Raji (cell line): Measurements from ENCODE around the gene SHLD1.
A peak's percentile ranks its signal among the peaks of the same experiment; 100 is the strongest.

Experiments used
- POLR2A ChIP-seq: IDR thresholded peaks from 2 replicates; pipeline ENCODE4 v1.6.1; 2011; ENCODE audit warnings: low read depth, low read length, control low read depth; ENCODE audit not compliant: insufficient read depth

Gene SHLD1

GRCh38 chr20:5793916-5794315 lies 43.7 kb downstream of the SHLD1 start:
- no peak for TF ChIP-seq POLR2A

- TF ChIP-seq POLR2A: no peak
Measured at GRCh38 chr20:5796331-5797040, 46.3 kb downstream of the SHLD1 start.

DNA sequence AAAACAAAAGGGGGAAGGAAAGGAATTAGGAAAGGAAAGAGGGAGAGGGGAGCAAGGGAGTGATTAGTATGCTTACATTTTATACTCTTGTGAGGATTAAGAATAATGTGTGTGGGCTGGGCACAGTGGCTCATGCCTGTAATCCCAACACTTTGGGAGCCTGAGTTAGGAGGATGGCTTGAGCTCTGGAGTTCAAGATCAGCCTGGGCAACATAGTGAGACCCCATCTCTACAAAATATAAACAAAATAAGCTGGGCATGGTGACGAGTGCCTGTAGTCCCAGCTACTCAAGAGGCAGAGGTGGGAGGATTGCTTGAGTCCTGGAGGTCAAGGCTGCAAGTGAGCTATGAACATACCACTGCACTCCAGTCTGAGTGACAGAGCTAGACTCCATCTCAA lies 47.0 kb downstream of the SHLD1 start:
- TF ChIP-seq POLR2A: no peak

- TF ChIP-seq POLR2A: peak; percentile 39; the same call in 1 of the 2 replicates
Measured at GRCh38 chr20:5797843-5798462, 47.8 kb downstream of the SHLD1 start.

DNA sequence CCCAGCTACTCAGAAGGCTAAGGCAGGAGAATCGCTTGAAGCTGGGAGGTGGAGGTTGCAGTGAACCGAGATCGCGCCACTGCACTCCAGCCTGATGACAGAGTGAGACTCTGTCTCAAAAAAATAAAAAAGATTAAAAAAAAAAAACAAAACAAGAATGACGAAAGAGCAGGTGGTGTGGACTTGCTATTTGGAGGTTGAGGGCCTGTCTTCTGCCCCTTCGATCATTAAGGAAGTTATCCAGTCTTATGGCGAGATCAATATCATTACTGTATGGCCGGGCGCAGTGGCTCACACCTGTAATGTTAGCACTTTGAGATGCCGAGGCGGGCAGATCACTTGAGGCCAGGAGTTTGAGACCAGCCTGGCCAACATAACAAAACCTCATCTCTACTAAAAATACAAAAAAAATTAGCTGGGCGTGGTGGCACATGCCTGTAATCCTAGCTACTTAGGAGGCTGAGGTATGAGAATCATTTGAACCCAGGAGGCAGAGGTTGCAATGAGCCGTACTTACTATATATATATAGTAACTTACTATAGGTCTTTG lies 53.6 kb downstream of the SHLD1 start:
- TF ChIP-seq POLR2A: 0 out of 2 replicates have a peak, but pooled peaks have one; percentile 9

DNA sequence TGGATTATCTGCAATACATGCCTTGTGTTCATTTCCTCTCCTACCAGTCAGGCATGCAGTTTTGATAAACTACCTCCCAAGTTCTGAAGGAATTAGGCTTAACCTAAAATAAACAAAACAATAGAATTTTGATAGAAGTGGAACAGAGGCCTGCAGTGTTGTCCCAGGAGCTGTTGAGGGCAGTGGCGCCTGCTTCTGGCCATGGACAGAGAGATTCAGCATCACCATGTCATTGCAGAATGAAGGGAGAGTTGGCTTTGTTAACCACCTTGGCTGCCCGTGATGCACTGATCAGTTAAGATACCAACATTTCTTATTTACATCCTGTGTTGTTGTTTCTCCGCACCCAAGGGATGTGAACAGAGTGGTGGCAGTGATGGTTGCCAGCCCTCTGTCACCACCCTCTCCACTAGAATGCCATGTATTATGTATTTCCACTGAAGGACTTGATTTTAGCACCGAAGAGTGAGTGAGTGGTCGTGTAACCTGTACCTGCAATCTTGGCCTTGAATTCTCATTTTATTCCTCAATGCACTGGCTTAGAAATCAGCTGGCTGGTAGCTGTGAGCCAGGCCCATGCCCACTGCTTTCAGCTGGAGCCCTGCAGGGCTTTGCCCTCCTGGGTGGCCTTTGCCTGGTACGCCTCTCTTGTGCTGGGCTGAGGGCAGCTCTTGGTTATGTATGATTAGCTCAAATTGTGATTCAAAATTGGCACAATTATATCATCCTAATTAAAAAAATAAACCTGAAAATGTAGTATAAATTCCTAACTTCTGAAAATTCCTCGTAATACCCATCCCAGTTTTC lies 56.5 kb downstream of the SHLD1 start:
- no peak for TF ChIP-seq POLR2A

DNA sequence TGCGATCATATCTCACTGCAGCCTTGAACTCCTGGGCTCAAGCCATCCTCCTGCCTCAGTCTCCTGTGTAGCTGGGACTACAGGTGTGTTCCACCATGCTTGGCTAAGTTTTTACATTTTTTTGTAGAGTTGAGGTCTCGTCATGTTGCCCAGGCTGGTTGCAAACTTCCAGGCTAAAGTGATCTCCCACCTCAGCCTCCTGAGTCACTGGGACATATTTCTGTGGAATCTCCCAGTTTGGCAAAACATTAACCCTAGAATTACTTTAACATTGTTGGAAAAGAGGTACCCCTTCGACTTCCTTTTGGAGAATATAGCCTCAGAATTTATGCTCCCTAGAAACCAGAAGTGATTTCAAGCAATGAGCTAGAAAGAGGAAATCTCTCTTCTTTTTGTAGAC lies 57.2 kb downstream of the SHLD1 start:
- no peak for TF ChIP-seq POLR2A

GRCh38 chr20:5808901-5809300 lies 58.7 kb downstream of the SHLD1 start:
- TF ChIP-seq POLR2A: no peak

DNA sequence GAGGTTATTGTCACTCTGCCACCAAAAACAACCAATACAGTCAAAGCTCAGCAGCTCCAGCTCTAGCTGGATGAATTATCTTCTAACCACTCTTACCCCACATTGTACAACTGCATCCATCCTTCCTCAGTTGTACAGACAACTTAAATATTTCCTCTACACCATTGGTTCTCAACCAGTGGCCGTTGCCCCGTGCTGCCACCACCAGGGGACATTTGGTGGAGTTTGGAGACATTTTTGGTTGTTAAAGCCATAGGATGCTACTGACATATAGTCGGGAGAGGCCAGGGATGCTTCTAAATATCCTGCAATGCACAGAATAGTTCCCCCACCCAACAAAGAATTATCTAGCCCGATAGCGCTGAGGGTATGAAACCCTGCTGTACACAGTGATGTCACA lies 59.3 kb downstream of the SHLD1 start:
- no peak for TF ChIP-seq POLR2A

DNA sequence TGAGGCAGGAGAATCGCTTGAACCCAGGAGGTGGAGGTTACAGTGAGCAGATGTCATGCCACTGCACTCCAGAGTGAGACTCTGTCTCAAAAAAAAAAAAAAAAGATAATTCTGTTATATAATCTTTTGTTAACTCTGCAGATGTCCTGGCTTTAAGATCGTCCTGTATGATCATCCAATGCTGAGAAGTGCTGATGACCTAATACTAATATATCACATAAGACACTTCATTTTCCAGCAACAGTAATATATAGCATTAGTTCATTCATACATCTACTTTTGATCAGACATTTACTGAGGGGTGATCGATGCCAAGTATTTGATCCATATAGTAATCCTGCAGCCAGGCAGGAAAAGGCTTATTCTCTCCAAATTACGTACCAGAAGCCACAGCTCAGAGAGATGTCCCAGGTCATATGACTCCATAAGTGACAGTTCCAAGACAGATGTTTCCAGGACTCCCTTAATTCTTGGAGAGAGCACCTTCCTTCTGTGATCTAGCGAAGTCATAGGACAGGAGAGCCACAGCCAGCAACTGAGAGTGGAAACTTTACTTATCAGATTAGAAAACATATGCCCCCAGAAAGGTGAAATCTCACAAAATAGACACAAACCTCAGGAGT lies 60.7 kb downstream of the SHLD1 start:
- no peak for TF ChIP-seq POLR2A

DNA sequence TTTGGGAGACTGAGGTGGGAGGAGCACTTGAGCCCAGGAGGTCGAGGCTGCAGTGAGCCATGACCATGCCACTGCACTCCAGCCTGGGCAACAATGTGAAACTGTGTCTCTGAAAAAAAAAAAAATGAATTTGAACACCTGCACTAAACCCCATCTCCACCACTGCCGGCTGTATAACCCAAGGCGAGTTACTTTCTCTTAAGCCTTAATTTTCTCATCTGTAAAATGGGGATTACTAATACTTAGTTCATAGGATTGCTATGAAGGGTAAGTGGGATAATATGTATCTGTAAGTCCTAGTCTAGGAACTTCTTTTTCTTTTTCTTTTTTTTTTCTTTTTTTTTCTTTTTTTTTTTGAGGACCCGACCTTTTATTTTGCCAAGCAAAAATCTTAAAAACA lies 61.5 kb downstream of the SHLD1 start:
- TF ChIP-seq POLR2A: no peak

DNA sequence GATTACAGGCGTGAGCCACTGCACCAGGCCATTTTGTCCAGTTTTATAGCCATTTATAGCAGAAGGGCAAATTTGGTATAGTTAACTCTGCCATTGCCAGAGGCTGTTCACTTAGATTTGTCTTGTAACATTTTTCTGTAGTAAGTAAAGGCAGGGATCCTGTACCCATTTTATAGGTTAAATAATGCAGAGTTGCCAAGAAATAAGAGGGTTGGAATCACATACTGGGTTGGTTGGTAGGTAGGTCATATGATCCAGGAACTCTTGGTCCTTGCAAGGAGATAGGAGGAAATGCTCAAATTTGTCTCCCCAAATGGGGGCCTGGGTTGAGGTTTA lies 68.1 kb downstream of the SHLD1 start:
- no peak for TF ChIP-seq POLR2A

DNA sequence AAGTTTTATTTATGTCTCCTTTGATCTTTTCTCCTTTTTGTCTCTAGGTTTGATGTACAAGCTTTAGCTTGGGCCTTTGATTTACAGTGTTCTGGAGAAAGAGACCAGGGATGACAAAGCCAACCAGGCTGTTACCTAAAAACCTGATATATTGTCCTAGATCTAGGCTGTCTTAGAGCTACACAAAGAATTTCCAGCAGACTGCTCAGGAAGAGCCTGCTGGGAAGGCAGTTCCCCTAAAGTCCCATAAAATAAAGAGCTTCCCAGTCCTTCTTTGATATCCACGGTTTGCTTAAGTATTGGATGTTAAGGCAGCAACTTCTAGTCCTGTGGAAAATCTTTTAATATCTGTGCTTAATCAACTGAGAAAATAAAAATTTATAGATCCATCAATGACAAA lies 70.5 kb downstream of the SHLD1 start:
- no peak for TF ChIP-seq POLR2A

DNA sequence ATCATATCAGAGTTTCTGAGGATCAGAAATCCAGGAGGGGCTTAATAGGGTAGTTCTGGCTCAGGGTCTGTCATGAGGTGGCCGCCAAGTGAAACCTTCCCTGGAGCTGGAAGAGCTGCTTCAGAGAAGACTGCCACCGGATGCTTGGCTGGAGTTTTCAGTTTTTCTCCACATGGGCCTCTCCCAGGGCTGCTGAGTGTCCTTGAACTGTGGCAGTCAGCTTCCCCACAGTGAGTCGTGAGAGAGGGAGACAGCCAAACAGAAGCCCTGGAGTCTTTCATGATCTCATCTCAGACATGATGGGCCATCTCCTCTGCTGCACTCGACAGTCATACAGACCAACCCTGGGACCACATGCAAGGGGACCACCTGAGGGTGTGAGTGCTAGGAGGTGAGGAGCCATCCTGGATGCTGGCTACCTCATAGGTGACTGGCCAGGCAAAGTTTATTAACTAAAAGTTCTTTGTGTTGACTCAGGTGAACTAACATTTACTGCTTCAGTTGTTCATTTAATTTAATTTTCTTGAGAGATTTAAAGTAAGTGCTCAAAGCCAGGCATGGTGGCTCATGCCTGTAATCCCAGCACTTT lies 71.5 kb downstream of the SHLD1 start:
- TF ChIP-seq POLR2A: no peak

GRCh38 chr20:5822569-5822968 lies 72.4 kb downstream of the SHLD1 start:
- no peak for TF ChIP-seq POLR2A
